IPS-NIHi11 (cell line): Measurements from ENCODE around the gene TAF1L.
A peak's percentile ranks its signal among the peaks of the same experiment; 100 is the strongest.

Experiments
- DNase-seq: peaks from one replicate; pipeline ENCODE4 v3.0.0; 2012; ENCODE audit warnings: mixed read lengths, low spot score

Gene TAF1L

GRCh38 chr9:32590898-32591297 lies 44.6 kb downstream of the TAF1L start:
- DNase-seq: no peak

DNA sequence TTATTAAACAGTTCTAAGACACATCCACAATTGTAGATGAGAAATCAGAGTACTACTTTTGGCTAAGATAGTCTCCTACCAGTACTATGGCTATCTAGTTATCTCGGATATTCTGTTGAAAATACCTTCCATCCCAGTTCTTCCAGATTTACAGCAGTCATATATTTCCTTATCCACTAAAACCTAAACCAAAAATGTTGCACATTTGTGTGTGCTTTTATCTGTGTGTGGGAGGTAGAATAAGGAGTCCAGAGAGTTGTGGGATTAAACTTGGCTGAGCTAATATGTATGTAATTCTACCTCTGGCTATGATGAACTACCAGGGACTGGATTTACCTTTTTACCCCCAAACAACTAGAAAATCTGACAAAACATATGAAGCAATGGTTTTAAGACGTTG lies 45.0 kb downstream of the TAF1L start:
- DNase-seq: no peak

DNA sequence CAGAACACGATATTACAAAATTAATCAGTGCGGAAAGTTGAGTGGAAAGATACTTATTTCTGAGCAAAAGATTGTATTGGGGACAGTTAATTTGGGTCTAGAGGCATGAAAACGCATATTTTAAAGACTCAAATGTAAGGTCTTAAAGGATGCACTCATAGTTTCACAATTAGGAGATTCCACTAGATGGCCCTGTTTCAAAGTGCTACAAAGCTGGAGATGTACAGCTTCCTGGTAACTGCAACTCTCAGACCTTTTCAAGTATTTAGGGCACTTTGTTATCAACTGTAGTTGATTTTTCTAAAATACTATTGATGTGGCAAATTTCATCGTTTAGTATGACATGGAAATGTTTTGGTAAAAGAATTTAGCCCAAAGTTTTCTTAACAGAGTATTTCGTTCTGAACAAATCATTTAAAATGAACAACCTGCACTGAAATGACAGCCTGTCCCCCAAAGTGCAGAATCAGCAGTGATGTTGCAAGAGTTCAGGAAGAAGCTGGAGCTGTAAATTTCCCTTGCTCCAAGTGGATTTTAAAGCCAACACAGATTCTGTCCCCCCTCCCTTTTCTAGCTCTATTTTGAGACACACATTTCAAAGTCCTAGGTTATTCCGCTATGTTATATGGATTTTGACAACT lies 46.3 kb downstream of the TAF1L start:
- DNase-seq: peak; percentile 41

DNA sequence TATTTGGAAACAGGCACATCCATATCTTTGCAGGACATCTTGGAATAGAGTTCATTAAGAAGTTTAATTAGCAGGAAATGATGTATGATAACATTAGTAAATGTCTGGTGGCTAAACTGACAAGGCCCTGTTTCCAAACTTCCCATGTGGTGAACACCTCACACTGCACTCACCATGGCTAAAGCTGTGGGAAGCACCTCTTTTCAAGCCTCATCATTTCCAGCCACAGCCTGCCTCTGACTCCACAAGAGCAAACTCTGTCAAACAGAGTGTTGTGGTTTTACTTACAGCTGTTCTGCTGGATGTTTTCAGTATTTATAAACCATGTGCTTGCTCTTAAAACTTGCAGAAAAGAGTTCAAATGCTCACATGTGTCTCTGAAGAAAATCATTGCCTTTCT lies 47.6 kb downstream of the TAF1L start:
- no peak for DNase-seq

DNA sequence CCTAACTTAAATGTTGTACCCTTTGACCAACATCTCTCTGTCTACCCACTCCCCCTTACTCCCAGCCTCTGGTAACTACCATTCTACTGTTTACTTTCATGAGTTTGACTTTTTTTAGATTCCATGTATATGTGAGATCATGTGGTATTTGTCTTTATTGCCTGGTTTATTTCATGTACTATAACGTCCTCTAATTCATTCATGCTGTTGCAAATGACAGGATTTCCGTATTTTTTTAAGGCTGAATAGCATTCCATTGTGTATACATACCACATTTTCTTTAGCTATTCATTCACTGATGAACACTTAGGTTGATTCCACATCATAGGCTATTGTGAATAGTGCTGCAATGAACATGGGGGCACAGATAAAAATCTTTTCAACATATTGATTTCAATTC lies 50.7 kb downstream of the TAF1L start:
- no peak for DNase-seq

DNA sequence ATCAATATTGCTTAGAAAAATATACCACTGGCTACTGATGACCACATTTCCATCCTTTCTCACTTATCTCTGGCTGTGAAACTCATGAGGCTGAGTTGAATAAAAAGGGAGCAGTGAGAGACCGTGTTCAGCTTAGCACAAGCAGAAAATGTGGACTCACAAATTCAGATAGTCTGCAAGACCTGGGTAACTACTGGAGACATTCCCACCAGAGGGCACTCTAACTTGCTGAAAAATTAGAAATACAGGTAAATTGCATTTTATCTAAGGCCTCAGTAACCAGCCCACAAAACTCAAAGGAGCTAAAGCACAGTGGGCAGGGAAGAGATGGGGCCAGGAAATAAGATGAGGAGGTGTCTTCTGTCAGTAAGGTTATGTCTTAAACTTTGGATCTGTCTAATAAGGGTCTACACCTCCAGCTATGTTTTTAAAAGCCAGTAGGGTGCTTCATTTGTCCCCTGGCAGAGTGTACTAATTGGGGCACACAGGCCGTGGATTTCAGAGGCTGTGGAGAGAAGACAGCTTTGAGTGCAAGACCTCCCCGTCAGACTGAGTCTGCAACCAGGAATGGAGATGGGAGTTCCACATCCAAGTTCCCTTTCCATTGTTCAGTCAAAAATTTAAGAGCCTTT lies 53.8 kb downstream of the TAF1L start:
- peak; percentile 45 for DNase-seq

DNA sequence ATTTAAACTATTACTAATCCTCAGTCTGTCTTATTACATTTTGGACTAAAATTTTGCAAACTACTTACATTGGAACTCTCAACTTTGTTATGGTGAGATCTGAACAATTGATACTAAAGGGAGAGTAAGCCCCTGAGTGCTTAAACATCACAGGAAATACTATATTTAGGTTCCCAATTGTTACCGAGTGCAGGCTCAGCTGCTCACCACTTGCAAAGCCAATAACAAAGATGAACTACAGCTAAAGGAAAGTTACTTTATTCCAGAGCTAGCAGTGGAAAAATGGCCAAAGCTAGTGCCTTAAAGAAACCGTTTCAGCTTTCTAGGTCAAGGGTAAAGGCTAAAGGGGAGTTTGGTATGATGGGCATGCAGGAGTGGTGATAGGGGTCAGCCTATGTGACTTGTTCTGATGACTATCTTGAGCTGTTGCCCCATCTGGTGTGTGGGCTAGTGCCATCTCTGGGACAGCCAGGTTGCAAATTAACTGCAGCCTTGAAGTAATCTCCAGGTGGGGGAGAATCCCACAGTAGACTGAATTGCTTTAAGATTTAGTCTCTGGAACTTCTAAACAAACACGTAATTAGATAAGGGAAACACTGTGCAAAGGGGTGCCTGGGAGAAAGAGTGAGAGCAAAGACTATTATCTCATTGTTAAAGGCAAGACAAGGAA lies 54.7 kb downstream of the TAF1L start:
- DNase-seq: no peak

- DNase-seq: peak; percentile 35
Measured at GRCh38 chr9:32579706-32580331, 55.6 kb downstream of the TAF1L start.
